ENCODE results near the gene CALHM1.

GRCh38 chr10:103506061-103506460, 47.4 kb upstream of the CALHM1 start:
- no peak for TF ChIP-seq CTCF (IDR thresholded peaks at IDR 0.05)
- no peak for TF ChIP-seq POLR2A (IDR thresholded peaks at IDR 0.05)
- no peak for TF ChIP-seq EP300 (IDR thresholded peaks at IDR 0.05)
